Stimulated activated CD4-positive, alpha-beta T cell treated with anti-CD3 and anti-CD28 coated beads, Interleukin-4, amount 100 ng/mL, for 24 hours (primary cell): ENCODE measurements around the gene SCYL2.
"Not testable (repeated sequence)": the region's sequence is repeated elsewhere in the genome, so short reads cannot be mapped to it uniquely, and the experiment has no call there.

Source experiments
- DNase-seq: peaks from one replicate; pipeline ENCODE4 v3.0.0-alpha.2; 2020

SCYL2 gene

DNA sequence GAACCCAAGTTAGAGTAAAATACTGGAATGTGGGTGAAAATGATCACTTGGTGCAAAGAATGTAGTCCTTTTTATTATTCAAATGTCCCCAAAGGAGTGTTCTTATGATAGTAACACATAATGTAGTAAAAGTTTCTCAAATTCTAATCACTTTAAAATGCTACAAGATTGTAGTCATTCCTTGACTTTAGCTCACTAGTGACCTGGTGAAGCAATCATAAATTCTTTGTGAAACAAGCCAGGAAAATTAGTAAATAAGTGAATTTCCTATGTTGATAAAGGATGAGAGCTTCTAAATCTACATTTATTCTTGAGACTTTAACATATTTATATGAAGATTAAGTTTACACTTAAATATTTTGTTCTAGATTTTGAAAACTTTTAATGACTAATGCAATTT is 59.2 kb downstream of the SCYL2 start:
- no peak for DNase-seq

DNA sequence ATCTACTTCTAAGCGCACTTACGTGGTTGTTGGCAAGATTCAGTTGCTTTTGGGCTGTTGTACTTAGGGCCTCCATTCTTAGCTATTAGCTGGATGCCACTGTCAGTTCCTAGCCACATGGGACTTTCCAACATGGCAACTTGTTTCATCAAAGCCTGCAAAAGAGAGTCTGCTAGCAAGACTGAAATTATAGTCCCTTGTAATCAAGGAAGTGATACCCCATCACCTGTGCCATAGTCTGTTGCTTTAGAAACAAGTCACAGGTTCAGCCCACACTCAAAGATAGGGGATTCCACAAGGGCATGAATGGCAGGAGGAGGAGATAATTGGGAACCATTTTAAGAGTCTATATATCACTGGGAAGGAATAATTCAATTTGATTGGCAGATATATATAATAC is 62.8 kb downstream of the SCYL2 start:
- DNase-seq: no peak

DNA sequence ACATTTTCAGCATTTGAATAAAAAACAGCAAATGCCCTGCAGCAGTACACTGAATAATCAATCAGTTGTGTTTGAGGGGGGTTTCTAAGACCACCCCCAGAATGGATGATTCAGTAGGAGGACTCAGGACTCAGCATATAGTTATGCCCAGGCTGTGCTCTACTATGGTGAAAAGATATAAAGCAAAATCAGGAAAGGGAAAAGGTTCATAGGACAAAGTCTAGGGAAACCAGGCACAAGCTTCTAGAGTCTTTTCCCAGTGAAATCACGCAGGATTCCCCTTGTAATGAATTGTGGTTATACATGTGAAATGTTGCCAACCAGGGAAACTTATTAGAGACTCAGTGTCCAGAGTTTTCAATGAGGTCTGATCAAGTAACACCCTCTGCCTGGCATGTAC is 64.9 kb downstream of the SCYL2 start:
- no peak for DNase-seq

DNA sequence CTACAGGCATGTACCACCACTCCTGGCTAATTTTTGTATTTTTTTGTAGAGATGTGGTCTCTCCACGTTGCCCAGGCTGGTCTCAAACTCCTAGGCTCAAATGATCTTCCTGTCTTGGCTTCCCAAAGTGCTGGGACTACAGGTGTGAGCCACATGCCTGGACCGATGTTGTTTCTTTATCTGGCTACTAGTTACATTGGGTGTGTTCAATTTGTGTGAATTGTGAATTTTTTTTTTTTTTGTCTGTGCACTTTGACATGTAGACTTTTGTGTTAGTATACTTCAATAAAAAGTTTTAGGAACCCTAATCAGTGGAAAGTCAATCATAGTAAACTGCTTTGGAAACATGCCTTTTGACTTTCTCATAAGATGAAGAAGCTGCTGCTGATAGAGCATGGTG is 65.9 kb downstream of the SCYL2 start:
- no peak for DNase-seq

DNA sequence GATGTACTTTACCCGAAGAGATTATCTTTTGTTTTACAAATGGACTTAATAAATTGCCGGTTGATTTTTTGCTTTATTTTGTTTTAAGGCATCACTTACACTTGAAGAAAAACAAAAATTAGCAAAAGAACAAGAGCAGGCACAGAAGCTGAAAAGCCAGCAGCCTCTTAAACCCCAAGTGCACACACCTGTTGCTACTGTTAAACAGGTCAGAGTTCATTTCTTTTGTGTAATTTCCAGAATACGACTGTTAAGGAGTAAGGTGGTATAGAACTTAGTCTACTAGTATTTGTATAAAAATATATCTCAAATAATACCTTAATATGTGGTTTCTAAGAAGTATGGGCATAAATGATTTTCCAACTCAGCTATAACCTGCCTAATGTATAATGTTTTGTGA is 70.3 kb downstream of the SCYL2 start:
- no peak for DNase-seq

DNA sequence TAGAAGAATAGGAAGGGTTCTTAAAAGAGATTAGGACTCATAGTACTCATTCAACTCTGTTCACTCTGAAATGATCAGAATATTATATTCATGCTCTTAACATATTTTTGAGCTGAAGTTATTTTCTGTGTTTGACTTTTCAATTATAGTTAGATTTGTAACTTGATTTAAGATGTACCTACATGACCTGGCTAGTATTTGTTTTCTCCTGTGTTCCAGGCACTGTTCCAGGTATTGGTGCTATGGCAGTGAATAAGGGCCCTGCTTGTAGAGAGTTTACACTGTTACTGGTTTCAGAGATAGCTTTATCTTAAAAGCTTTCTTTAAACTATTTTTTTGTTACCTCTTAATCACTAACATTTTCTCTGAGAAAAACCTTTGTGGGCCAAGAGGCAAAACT is 70.8 kb downstream of the SCYL2 start:
- no peak for DNase-seq

DNA sequence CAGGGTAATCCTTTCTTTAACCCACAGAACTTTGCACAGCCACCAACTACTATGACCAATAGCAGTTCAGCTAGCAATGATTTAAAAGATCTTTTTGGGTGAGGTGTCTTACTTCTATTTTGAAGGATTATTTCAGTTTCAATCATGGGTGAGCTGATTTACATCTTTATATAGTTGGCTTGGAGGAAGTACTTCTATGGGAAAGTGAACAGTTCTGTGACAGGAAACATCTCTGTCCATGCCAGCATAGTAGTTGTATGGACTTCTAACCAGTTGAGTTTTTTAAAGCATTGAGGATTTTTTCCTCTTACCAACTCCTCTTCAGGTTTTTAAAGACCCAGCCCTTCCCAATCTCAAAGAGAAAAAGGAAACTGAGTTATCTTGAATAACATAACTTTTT is 72.1 kb downstream of the SCYL2 start:
- DNase-seq: no peak

DNA sequence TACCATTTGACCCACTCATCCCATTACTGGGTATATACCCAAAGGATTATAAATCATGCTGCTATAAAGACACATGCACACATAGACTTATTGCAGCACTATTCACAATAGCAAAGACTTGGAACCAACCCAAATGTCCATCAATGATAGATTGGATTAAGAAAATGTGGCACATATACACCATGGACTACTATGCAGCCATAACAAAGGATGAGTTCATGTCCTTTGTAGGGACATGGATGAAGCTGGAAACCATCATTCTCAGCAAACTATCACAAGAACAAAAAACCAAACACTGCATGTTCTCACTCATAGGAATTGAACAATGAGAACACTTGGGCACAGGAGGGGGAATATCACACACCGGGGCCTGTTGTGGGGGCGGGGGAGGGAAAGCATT is 75.9 kb downstream of the SCYL2 start:
- not testable (repeated sequence) for DNase-seq

DNA sequence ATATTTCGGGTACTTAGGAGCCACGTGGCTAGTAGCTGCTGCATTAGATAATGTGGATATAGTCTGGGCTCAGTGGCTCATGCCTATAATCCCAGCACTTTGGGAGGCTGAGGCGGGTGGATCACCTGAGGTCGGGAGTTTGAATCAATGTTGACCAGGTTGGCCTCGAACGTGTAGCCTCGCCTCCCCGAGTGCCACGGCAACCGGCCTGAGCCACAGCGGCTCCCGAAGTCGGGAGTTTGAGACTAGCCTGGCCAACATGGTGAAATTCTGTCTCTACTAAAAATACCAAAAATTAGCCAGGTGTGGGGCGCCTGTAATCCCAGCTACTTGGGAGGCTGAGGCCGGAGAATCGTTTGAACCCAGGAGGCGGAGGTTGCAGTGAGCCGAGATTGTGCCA is 77.4 kb downstream of the SCYL2 start:
- DNase-seq: not testable (repeated sequence)

DNA sequence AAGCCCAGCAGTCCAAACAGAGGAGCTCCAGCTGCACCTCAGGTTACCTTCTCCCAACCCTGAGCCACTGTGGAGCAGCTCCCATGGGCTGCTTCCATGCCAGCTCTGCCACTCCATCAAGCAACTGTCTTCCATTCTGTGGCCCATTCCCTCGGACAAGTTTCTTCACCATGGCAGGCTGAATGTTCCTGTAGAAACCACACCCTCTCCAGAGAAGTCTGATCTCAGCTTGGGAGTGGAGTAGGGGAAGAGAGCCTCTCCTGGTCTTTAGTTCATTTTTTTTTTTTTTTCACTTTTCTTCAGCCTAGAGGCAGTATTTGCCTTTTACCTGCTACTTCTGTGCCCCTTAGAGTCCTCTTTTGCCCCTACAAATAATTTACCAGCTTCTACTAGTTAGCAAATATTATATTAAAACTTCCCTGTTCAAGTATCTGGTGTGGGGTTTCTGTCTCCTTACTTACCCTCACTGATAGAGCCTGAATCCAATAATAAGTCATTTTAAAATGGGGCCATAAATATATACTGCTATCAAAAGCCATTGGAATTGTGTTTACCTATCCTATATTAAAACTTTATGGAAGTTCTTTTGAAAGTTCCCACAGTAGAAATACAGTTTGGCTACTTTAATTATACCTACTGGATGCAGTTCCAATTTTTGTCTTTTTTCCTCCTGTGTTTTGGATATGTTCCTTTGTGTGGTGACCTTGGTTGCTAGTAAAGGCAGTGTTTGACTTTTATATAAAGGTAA is 78.2 kb downstream of the SCYL2 start:
- DNase-seq: no peak

DNA sequence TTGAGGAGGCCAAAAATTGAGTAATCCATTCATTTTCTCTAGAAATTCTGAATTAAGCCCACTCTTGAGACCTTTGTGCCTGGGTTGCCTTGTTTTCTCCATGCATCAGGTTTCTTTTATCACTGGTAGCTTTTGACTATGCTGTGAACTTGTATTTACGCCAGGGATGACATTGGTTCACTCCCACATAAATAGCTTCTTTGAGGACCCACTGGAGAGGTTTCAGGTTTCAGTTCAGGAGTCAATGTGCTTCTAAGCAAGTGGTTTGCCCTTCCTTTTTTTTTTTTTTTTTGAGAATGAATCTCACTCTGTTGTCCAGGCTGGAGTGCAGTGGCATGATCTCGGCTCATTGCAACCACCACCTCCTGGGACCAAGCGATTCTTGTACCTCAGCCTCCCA is 79.7 kb downstream of the SCYL2 start:
- no peak for DNase-seq

DNA sequence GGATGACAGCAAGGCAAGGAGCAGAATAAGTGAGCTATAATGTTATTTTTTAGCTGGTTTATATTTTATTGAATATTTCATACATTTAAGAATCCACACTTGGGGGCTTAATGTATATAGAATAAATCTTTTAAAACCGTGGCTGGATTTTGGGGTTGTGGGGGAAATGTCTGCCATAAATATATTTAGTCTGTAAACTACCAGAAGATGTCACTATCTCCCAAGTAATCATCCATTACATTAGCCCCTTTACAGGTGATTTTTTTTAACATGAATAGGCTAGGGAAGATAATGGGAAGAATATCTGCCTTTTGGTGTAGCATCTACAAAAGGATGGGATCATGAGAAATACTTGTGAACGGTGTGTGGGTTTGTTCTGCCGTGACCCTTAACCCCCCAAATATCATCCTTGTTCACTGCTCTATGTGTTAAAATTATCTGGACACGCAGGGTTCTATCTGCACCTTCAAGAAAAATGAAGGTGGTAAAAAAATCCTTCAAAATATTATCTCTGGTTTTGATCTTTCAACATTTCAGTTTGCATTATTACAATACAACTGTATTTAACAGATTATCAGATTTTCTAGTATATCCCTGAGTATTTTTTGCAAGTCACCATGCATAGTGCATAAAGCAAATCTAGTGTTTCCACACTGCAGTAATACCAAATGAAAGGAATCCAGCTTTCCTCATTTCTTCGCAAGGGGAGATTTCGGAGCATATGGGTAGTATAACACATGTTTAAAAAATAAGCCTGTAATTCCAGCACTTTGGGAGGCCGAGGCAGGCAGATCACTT is 81.9 kb downstream of the SCYL2 start:
- no peak for DNase-seq

DNA sequence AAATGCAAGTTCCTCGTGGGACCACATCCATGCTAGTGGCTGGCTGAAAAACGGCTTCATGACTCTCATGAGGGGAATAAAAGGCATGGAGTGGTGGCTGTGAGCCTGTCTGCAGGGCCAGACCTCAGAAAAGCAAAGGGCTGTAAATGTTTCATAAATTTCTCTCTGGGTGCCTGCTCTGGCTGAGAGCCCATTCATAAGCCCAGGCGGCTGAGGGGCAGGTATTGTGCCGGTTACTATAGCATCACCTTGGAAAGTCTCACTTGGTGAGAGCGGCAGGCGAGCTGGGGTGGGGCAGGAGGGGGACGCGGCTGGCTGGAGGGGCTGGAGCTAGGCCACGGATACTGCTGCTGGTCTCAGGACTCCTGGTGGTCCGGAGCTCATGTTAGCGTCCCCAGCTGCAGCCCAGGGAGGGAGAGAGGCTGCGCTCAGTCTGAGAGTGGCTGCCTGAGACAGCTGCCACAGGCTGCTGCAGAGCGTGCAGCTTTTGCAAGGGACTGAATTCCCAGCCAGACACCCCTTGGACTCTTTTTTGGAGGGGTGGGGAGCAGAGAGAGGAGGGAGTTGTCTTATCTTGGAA is 89.8 kb downstream of the SCYL2 start, which contains the start of gene SLC17A8:
SLC17A8 (plus strand) TSS at position 431 of the 580 bp plus-strand sequence. CDS start 318 bp downstream, outside the sequence.
- no peak for DNase-seq

DNA sequence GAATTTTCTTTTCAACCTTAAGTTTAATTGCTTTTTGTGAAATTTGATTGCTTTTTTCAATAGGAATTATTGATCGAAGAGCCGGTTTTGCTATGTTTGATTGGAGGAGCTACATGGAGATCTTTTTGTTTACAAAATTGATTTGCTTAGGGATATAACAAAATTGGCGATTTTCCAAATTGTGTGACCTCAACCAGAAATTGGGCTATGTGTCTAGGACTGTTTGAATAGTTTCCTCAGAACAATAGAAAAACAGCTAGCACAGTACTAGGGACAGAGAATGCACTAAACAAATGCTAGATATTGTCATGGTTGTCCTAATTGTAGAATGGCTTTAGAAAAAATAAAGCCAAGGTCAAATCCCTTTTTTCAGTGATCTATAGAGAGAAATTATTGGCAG is 92.3 kb downstream of the SCYL2 start:
- DNase-seq: no peak

DNA sequence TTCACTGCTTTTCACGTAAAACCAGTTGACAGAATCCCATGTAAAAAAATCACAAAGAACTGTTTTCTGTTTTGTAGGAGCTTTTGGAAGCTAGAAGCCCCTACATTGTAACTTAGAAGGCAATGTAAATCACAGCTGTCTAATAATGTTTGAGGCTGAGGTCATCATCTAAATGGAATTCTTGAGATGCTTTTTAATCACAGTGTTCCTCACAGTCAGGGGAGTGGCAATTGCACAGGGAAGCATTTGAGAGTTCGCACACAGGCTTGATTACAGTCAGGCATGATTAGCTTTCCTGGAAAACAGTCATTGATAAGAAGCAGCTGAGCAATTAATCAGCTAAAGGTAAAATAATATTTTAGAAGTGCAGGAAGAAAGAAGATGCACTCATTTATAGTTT is 92.8 kb downstream of the SCYL2 start:
- DNase-seq: no peak

DNA sequence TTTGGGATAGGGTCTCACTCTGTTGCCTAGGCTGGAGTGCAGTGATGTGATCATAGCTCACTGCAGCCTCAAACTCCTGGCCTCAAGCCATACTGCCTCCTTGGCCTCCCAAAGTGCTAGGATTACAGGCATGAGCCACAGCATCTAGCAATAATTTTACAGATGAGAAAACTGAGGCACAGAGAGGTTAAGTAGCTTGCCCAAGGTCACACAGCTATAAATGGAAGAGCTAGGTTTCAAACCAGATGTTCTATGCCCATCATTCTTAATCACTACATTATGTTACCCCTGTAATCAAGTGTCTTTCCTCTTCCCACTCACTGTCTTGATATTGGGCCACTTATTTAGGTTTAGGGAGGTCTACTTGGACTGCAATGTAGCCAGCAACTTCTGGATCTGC is 93.5 kb downstream of the SCYL2 start:
- DNase-seq: no peak

DNA sequence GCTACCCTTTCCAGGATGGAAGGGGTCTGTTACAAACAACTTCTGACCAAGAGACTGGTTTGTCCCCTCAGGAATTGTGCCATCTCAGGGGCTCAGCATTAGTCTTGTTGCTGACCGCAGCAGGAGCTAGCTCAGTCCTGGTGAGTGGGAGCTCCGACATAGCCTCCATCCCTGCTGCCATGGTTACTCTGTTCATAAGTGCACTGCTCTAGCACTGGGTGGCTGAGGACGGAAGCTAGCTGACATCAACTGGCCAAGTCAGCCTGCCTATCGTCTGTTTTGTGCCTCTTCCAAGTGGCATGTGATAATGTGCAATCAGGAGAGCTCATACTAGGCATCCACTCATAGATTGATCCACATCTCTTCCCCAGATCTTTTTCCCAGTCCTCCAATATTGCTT is 97.3 kb downstream of the SCYL2 start:
- no peak for DNase-seq

DNA sequence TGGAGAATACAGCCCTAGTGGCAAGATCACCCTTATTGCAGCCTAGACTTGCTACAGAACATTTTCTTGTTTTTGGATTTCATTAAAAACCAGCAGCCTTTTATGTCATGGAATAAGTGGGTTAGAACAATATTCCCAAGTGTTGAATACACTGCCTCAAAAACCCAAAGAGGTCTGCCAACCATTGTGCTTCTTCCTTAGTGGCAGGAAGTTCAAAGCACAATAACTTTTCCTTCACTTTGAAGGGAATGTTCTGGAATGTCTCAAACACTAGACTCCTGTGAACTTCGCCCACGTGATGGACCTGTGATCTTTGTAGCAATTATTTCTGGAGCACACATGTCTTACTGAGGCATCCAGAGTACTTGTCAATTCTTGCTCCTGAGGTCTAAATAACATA is 98.4 kb downstream of the SCYL2 start:
- no peak for DNase-seq

DNA sequence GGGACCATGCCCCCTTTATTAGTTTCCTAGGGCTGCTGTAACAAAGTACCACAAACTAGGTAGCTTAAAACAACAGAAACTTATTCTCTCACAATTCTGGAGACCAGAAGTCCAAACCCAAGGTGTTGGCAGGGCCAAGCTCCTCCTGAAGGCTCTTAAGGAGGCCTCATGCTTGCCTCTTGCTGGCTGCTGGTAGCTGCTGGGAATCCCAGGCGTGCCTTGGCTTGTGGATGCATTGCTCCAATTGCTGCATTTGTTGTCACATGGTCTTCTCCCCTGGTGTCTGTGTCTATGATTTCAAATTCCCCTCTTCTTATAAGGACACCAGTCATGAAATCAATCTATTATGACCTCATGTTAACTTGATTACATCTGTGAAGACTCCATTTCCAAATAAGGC is 101.1 kb downstream of the SCYL2 start:
- no peak for DNase-seq

DNA sequence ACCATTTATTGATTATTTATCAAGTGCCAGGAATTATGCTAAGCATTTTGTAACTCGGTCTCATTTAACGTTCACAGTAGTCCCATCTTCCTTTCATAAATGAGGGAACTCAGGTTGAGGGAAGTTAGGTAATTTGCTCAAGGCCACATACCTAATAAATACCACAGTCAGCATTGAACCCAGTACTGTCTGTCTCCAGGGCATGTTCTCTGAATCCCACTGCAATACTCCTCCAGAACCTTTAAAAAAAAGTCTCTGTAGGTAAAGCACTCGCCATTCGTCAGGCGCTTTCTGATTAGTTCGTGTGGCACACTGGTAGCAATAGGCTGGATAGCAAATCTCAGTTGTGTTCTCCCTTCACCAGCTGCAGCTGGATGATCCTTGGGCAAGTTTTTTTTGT is 104.2 kb downstream of the SCYL2 start:
- DNase-seq: no peak

DNA sequence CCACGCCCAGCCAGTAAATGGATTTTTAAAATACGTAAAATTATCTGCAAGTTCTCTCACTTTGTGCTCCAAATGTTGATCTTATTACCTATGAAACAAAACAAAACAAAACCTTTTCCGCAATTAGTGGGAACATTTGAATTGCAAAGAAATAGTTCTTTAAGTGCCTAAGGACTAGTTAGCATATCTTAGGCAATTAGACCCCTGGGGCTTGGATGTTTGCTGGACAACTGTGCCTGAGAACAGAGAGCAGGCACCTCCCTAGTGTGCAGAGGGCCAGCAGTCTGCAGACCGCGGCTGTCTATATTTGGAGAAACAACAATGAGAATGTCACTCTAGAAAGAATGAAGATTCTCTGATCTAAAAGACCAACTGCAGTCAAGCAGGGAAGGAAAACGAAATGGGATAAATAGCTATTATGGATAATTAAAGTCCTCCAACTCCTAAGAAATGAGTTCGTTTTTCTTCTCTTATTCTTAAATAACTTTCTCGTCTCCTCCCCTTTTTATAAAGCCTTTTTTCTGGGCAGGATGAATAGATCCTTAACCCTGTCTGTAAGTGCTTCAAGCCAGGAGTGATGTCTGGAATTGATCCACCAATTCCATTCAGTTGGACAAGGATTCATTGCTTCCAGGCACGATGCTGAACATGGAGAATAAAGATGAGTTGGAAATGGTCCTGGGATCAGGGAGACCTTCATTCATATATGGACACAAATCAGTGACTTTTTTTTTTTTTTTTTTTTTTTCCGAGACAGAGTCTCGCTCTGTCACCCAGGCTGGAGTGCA is 106.1 kb downstream of the SCYL2 start:
- DNase-seq: no peak

DNA sequence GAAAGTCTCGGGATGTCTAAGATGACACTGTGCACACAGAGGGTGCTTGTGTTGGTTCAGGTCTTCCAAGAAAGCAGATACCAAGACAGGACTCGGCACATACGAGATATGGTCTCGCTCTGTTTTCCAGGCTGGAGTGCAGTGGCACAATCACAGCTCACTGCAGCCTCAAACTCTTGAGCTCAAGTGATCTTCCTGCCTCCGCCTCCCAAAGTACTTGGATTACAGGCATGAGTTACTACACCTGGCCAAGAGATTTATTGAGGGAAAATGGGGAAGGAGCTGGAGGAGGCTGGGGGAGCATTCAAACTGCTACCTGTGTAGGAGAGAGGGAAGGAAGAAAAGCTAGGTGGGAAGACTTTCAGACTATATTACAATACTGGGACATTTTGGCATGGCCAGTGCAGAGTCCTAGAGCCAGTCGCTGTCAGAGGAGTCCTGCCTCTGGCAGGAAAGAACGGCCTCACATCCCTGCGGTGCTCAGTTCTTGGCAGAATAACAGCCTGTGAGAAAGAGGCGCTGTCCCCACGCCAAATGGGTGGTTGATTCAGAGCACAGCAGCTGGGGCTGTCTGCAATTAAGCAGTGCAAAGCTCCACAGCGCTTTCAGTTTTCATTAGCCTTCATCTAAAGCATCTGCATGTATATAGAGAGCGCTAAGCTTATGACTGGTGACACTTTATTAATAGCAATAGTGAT is 108.2 kb downstream of the SCYL2 start:
- no peak for DNase-seq

DNA sequence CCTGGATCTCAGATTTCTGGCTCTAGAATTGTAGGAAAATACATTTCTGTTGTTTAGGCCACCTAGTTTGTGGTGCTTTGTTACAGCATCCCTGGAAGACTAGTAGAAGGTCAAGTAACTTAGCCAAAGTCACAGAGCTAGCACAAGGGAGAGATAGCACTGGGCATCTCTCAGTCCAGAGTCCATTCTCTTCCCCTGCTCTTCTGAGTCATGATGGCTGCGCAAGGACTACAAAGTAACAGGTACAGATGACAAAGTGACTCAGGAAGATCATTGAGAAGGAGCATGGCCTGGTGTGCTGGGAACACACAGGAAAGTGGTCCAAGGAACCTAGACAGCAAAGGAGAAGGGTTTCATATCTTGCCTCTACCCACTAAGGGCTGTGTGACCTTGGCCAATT is 109.2 kb downstream of the SCYL2 start:
- DNase-seq: no peak
